MCF 10A (cell line): ENCODE data around the gene RAD50. TPM values are rescaled to one million over a fixed set of nuclear protein-coding genes. Genes with fewer than 3 reads are reported as not detected.

ENCODE experiments used
- BruUV-seq: library from RNA; stranded (reverse); fragments of 400-500 nt; replicated peaks from 2 replicates; lab custom pipeline; 2021; lab: Mats Ljungman, UMichigan
- CTCF ChIA-PET: fragments of 300-600 bp; sonication (Branson Sonifier 250); formaldehyde crosslinking; extraction: SDS; loops from one replicate; lab custom pipeline; 2021; ENCODE audit warnings: antibody characterized with exemption, inconsistent platforms; lab: Yijun Ruan, JAX
- POLR2A ChIA-PET: fragments of 300-600, 350-650 bp; sonication (Branson Sonifier 250); formaldehyde crosslinking; extraction: SDS; loops from one replicate; lab custom pipeline; 2020; ENCODE audit warnings: antibody characterized with exemption, inconsistent platforms; lab: Yijun Ruan, JAX
- DNase-seq: peaks from one replicate; pipeline ENCODE4 v3.0.0-alpha.2; 2018; ENCODE audit not compliant: unreplicated experiment
- H3K27ac Mint-ChIP-seq: one replicate; pipeline ENCODE4 v1.8.0; 2022; ENCODE audit warnings: mild to moderate bottlenecking, low read depth, mixed read lengths; ENCODE audit not compliant: unreplicated experiment
- H3K27me3 Mint-ChIP-seq: one replicate; pipeline ENCODE4 v1.8.0; 2022; ENCODE audit warnings: mixed read lengths; ENCODE audit not compliant: insufficient read depth, unreplicated experiment
- H3K36me3 Mint-ChIP-seq: one replicate; pipeline ENCODE4 v1.8.0; 2022; ENCODE audit warnings: mild to moderate bottlenecking, moderate library complexity, mixed read lengths; ENCODE audit not compliant: insufficient read depth, unreplicated experiment
- H3K4me1 Mint-ChIP-seq: one replicate; pipeline ENCODE4 v1.8.0; 2022; ENCODE audit warnings: mixed read lengths; ENCODE audit not compliant: insufficient read depth, unreplicated experiment
- H3K4me3 Mint-ChIP-seq: one replicate; pipeline ENCODE4 v1.8.0; 2022; ENCODE audit warnings: mild to moderate bottlenecking, moderate library complexity, mixed read lengths; ENCODE audit not compliant: unreplicated experiment
- H3K9me3 Mint-ChIP-seq: one replicate; pipeline ENCODE4 v1.8.0; 2022; ENCODE audit warnings: mixed read lengths; ENCODE audit not compliant: unreplicated experiment
- CTCF ChIP-seq: fragments of 200-600 bp; IDR thresholded peaks from one replicate; pipeline ENCODE4 v1.8.0; 2022; ENCODE audit warnings: antibody characterized with exemption, mild to moderate bottlenecking; ENCODE audit not compliant: unreplicated experiment
- intact Hi-C: fragments of 100-400 bp; cut with micrococcal nuclease; formaldehyde crosslinking; loops from 2 replicates; pipeline ENCODE4 v1.14.1; 2022
- total RNA-seq: library from RNA; stranded (reverse); gene quantifications from 2 replicates; pipeline ENCODE4 v1.2.3, GENCODE V29; 2022

The RAD50 gene
- total RNA-seq, 1 experiment from 2014 or later: 145 TPM

- DNase-seq: no peak
- Mint-ChIP-seq H3K27me3 (no peaks in the 10 kb centered on the region), H3K36me3 (peaks cover 100% of the 10 kb centered on the region), H3K27ac (no peak overlapping the region), H3K4me3 (no peak overlapping the region), H3K9me3 (no peaks in the 10 kb centered on the region), H3K4me1 (no peaks in the 10 kb centered on the region)
- intact Hi-C loops: no loop called here
- no peak for TF ChIP-seq CTCF
- CTCF ChIA-PET: no interaction called here
- POLR2A ChIA-PET: interaction anchor here (0.8 to 0.9 kb wide), 2 partner anchors 12 to 408 kb away, joined by 3 to 4 read pairs; no protein-coding TSS in a partner anchor
- no TSS peak for BruUV-seq
Observed at GRCh38 chr5:132612846-132613245, 56.1 kb downstream of the RAD50 start.

- CTCF ChIA-PET: no interaction called here
- DNase-seq: no peak
Observed at GRCh38 chr5:132621699-132622098, 64.9 kb downstream of the RAD50 start.

DNA sequence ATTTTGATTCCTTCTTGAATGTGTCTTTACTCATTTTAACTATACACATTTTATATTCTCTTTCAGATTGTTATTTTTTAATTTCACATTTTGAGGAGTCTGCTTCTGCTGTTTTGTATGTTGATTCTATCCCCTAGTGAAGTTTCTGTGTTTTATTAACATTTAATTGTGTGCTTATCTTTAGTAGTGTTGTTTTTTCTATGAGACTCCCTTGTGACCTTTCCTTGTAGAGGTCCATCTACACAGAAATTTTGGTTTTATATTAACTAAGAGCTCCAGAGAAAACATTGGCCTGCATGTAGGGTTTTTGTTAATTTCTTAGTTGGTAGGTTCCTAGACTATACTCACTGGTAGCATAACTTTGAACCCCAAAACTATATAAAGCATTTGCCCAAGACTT lies 65.8 kb downstream of the RAD50 start:
- TF ChIP-seq CTCF: no peak
- H3K4me1 Mint-ChIP-seq: peaks cover 6% of the 10 kb centered on the region
- H3K4me3 Mint-ChIP-seq: no peak overlapping the region
- no peaks in the 10 kb centered on the region for H3K9me3 Mint-ChIP-seq
- intact Hi-C loops: no loop called here
- H3K36me3 Mint-ChIP-seq: peaks cover 72% of the 10 kb centered on the region
- H3K27ac Mint-ChIP-seq: peak overlapping the region; percentile 49
- no peaks in the 10 kb centered on the region for H3K27me3 Mint-ChIP-seq
- CTCF ChIA-PET: no interaction called here
- POLR2A ChIA-PET: interaction anchor here (0.6 to 1.1 kb wide), 2 partner anchors 16 to 27 kb away, joined by 3 to 4 read pairs; no protein-coding TSS in a partner anchor
- no TSS peak for BruUV-seq
- no peak for DNase-seq

More at GRCh38 chr5:132621699-132622098, 64.9 kb downstream of the RAD50 start:
- Mint-ChIP-seq H3K9me3 (no peaks in the 10 kb centered on the region), H3K27ac (no peak overlapping the region), H3K27me3 (no peaks in the 10 kb centered on the region), H3K36me3 (peaks cover 80% of the 10 kb centered on the region), H3K4me3 (no peak overlapping the region), H3K4me1 (peaks cover 6% of the 10 kb centered on the region)
- no peak for TF ChIP-seq CTCF
- intact Hi-C loops: no loop called here
- BruUV-seq: no TSS peak
- POLR2A ChIA-PET: interaction anchor here (0.6 to 1.0 kb wide), 3 partner anchors 13 to 24 kb away, joined by 3 read pairs; no protein-coding TSS in a partner anchor

- Mint-ChIP-seq H3K4me1 (no peaks in the 10 kb centered on the region), H3K4me3 (no peak overlapping the region), H3K27ac (no peak overlapping the region), H3K9me3 (no peaks in the 10 kb centered on the region), H3K36me3 (peaks cover 72% of the 10 kb centered on the region), H3K27me3 (no peaks in the 10 kb centered on the region)
- no peak for TF ChIP-seq CTCF
- ChIA-PET CTCF (interaction anchor here (1.5 kb wide), 1 partner anchor 88 kb away, joined by 3 read pairs; no protein-coding TSS in a partner anchor), POLR2A (no interaction called here)
- intact Hi-C loops: no loop called here
- DNase-seq: no peak
- BruUV-seq: no TSS peak
Observed at GRCh38 chr5:132627470-132627869, 70.7 kb downstream of the RAD50 start.
